Activated B cell treated with CpG ODN at 0.5 μM for 24 hours (primary cell): Measurements from ENCODE around the gene SHISAL2B. TPM values are rescaled to one million over a fixed set of nuclear protein-coding genes. Genes with fewer than 3 reads are reported as not detected.

Experiments used
- ATAC-seq: fragments of 200-7000 bp; cut with Tn5 transposase; one replicate; pipeline ENCODE4 v1.10.0; 2021; ENCODE audit warnings: low read depth, mild to moderate bottlenecking, moderate library complexity
- CTCF ChIA-PET: fragments of 350-600 bp; sonication (Branson Sonifier 250); formaldehyde crosslinking; loops from one replicate; lab custom pipeline; 2021; ENCODE audit warnings: antibody characterized with exemption; lab: Charles Lee
- POLR2A ChIA-PET: fragments of 350-600 bp; sonication (Branson Sonifier 250); formaldehyde crosslinking; loops from one replicate; lab custom pipeline; 2021; ENCODE audit warnings: antibody characterized with exemption; lab: Charles Lee
- DNase-seq: peaks from one replicate; pipeline ENCODE4 v3.0.0; 2022
- H3K27ac Mint-ChIP-seq: one replicate; pipeline ENCODE4 v1.8.0; 2020; ENCODE audit warnings: mixed read lengths
- H3K27me3 Mint-ChIP-seq: one replicate; pipeline ENCODE4 v1.8.0; 2021; ENCODE audit warnings: mixed read lengths
- H3K36me3 Mint-ChIP-seq: one replicate; pipeline ENCODE4 v1.8.0; 2021; ENCODE audit warnings: low read depth, mixed read lengths
- H3K4me1 Mint-ChIP-seq: one replicate; pipeline ENCODE4 v1.8.0; 2021; ENCODE audit warnings: mixed read lengths
- H3K4me3 Mint-ChIP-seq: one replicate; pipeline ENCODE4 v1.8.0; 2020; ENCODE audit warnings: mild to moderate bottlenecking, mixed read lengths
- H3K9me3 Mint-ChIP-seq: one replicate; pipeline ENCODE4 v1.8.0; 2020; ENCODE audit warnings: mixed read lengths
- CTCF ChIP-seq: fragments of 200-600 bp; IDR thresholded peaks from one replicate; pipeline ENCODE4 v1.8.0; 2022; ENCODE audit warnings: antibody characterized with exemption, mild to moderate bottlenecking
- intact Hi-C: fragments of 100-400 bp; cut with micrococcal nuclease; formaldehyde crosslinking; loops from one replicate; pipeline ENCODE4 v1.15.1; 2024
- total RNA-seq: library from RNA; stranded (reverse); gene quantifications from 2 replicates; pipeline ENCODE4 v1.2.3, GENCODE V29; 2022

SHISAL2B gene
- total RNA-seq = not detected in 2 replicates

- Mint-ChIP-seq H3K4me1 (peaks cover 5% of the 10 kb centered on the region), H3K4me3 (peak within 1 kb of the TSS; percentile 44), H3K36me3 (no peaks in the 10 kb centered on the region), H3K27me3 (peaks cover 33% of the 10 kb centered on the region), H3K9me3 (peaks cover 5% of the 10 kb centered on the region), H3K27ac (no peak within 1 kb of the TSS)
- no peak for DNase-seq
- ATAC-seq = no peak
- TF ChIP-seq CTCF = no peak
- intact Hi-C loops = no loop called here
- ChIA-PET CTCF (no interaction called here), POLR2A (no interaction called here)
These were observed at the start of gene SHISAL2B for GRCh38 chr5:64690417-64691151. Gene SHISAL2B, plus strand, starts transcription at chr5:64690503. Its CDS starts 121 bp downstream, at chr5:64690624.

- no peak overlapping the region for H3K27ac Mint-ChIP-seq
- H3K9me3 Mint-ChIP-seq = no peaks in the 10 kb centered on the region
- H3K27me3 Mint-ChIP-seq = no peaks in the 10 kb centered on the region
- POLR2A ChIA-PET = no interaction called here
- H3K4me1 Mint-ChIP-seq = no peaks in the 10 kb centered on the region
- intact Hi-C loops = no loop called here
- TF ChIP-seq CTCF = no peak
- ATAC-seq = no peak
- H3K36me3 Mint-ChIP-seq = no peaks in the 10 kb centered on the region
- no peak for DNase-seq
- no peak overlapping the region for H3K4me3 Mint-ChIP-seq
- CTCF ChIA-PET = no interaction called here
These were observed 45.5 kb upstream of the SHISAL2B start for GRCh38 chr5:64644831-64645230.

GRCh38 chr5:64646169-64646568 is 44.1 kb upstream of the SHISAL2B start:
- no peak for TF ChIP-seq CTCF
- ATAC-seq = no peak
- DNase-seq = no peak
- H3K27ac Mint-ChIP-seq = no peak overlapping the region
- no peaks in the 10 kb centered on the region for H3K4me1 Mint-ChIP-seq
- POLR2A ChIA-PET = no interaction called here
- H3K27me3 Mint-ChIP-seq = no peaks in the 10 kb centered on the region
- no peaks in the 10 kb centered on the region for H3K9me3 Mint-ChIP-seq
- H3K4me3 Mint-ChIP-seq = no peak overlapping the region
- no peaks in the 10 kb centered on the region for H3K36me3 Mint-ChIP-seq
- CTCF ChIA-PET = no interaction called here
- intact Hi-C loops = no loop called here

- Mint-ChIP-seq H3K27me3 (peaks cover 5% of the 10 kb centered on the region), H3K9me3 (peaks cover 4% of the 10 kb centered on the region), H3K36me3 (no peaks in the 10 kb centered on the region), H3K4me1 (no peaks in the 10 kb centered on the region), H3K4me3 (no peak overlapping the region), H3K27ac (no peak overlapping the region)
- POLR2A ChIA-PET = no interaction called here
- DNase-seq (no peak), ATAC-seq (no peak)
- intact Hi-C loops = no loop called here
- CTCF ChIA-PET = no interaction called here
- no peak for TF ChIP-seq CTCF
These were observed 40.8 kb upstream of the SHISAL2B start for GRCh38 chr5:64649512-64649911.

- TF ChIP-seq CTCF = no peak
- CTCF ChIA-PET = interaction anchor here (0.8 kb wide), 1 partner anchor 830 kb away, joined by 3 read pairs; no protein-coding TSS in a partner anchor
- no peak overlapping the region for H3K4me3 Mint-ChIP-seq
- DNase-seq (no peak), ATAC-seq (no peak)
- no peaks in the 10 kb centered on the region for H3K4me1 Mint-ChIP-seq
- peaks cover 5% of the 10 kb centered on the region for H3K27me3 Mint-ChIP-seq
- POLR2A ChIA-PET = no interaction called here
- peaks cover 14% of the 10 kb centered on the region for H3K9me3 Mint-ChIP-seq
- no peaks in the 10 kb centered on the region for H3K36me3 Mint-ChIP-seq
- H3K27ac Mint-ChIP-seq = no peak overlapping the region
- intact Hi-C loops = no loop called here
These were observed 36.3 kb upstream of the SHISAL2B start for GRCh38 chr5:64653766-64654560.
